Measurements from ENCODE around the gene COL5A1.

The COL5A1 gene

GRCh38 chr9:134641173-134641989, at the start of gene COL5A1:
Gene COL5A1 (plus strand): TSS chr9:134641803. CDS start chr9:134642188, 385 bp downstream.
- DNase-seq, result peak; percentile 74

- no peak for DNase-seq
These were observed 49.4 kb upstream of the COL5A1 start for GRCh38 chr9:134592018-134592818.

DNA sequence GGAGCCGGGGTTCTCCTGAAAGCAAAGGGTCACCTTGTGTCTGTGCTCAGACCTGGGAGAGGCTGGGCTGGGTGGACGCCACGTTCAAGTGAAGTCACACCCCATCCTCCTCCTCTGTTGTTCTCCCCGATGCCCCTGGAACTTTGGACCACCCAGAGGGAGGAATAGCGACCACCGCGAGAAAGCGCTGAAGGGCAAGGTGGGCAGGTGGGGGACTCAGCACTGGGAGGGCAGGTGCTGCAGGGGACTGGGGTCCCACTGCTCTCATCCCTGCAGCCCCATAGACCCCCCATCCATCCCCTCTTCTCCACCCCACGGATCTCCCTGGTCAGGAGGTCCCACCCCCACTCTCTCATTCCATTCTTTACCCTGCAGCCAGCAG, 48.8 kb upstream of the COL5A1 start:
- DNase-seq, result no peak

- no peak for DNase-seq
These were observed 48.1 kb upstream of the COL5A1 start for GRCh38 chr9:134593286-134594077.

DNA sequence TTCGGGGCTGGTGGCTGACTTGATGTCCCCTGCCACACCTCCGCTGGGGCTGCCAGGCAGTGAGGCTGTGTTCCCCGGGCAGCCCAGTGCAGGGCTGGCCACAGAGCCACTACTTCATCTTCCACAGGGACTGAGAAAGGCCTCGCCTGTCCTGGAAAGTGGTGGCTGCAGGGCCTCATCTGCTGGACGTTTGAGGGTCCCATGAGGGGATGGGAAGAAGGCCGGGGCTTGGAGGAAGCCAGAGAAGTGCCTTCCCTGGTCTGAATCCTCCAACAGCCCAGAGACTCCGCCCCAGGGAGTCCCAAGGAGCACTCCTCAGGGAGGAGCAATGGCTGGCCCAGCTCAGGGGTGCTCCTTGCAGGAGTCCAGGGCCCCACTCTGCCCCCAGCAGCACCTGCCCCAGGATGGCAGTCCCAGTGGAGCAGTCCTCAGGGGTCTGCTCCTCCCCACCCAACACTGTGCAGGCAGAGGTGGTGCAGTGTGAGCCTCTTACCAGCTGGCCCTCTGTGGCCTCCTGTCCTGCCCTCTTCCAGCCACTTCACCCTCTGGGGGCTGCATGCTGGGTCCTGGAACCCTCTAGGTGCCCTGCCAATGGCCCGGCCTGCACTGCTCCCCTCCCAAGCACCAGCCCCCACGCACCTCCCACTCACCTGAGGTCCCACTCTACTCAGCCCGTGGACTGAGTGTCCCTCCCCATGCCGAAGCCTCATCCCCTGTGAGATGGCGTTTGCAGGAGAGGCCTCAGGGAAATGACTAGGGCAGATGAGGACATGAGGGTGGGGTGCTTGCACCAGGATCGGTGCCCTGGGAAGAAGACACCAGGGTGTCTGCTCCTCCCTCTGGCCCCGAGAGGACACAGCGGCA, 47.3 kb upstream of the COL5A1 start:
- DNase-seq, result no peak

- no peak for DNase-seq
These were observed 46.6 kb upstream of the COL5A1 start for GRCh38 chr9:134595014-134595413.

GRCh38 chr9:134597041-134597913, 44.3 kb upstream of the COL5A1 start:
- DNase-seq, result no peak

GRCh38 chr9:134597957-134598883, 43.4 kb upstream of the COL5A1 start:
- no peak for DNase-seq

DNA sequence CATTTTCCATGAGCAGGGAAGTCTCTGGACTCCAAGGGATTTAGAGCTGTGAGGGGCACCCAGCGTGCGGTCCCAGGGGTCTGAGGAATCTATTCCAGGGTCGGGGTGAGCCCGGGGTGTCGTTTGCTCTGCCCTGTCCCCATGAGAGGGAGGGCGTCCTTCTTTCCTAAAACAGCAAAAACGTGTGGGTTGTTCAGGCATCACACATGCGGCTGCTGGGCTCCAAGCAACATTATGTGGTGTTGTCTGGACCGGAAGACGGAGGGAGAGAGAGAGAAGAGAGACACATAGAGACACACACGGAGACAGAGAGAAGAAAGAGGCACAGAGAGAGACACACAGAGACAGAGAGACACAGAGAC, 42.7 kb upstream of the COL5A1 start:
- no peak for DNase-seq

- no peak for DNase-seq
These were observed 41.2 kb upstream of the COL5A1 start for GRCh38 chr9:134600371-134600770.

GRCh38 chr9:134600836-134601638, 40.6 kb upstream of the COL5A1 start:
- no peak for DNase-seq

DNA sequence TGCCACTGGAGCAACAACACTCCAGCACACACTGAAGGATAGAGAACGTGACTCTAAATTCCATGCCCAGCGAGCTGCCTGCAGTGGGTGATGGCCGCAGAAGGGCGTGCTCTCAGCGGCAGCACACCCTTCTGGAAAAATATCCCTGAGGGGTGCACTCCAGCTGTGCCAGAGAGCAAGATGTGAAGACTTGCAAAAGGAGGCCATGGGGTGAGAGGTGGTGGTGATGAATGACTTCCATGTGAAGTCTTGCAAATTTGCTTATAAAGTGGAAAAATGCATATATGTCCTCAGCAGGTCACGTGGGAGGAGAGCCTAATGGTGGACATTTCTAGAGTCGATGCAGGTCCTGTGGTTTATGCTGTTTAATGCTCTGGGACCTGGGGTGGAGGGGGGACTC, 39.8 kb upstream of the COL5A1 start:
- DNase-seq, result no peak

DNA sequence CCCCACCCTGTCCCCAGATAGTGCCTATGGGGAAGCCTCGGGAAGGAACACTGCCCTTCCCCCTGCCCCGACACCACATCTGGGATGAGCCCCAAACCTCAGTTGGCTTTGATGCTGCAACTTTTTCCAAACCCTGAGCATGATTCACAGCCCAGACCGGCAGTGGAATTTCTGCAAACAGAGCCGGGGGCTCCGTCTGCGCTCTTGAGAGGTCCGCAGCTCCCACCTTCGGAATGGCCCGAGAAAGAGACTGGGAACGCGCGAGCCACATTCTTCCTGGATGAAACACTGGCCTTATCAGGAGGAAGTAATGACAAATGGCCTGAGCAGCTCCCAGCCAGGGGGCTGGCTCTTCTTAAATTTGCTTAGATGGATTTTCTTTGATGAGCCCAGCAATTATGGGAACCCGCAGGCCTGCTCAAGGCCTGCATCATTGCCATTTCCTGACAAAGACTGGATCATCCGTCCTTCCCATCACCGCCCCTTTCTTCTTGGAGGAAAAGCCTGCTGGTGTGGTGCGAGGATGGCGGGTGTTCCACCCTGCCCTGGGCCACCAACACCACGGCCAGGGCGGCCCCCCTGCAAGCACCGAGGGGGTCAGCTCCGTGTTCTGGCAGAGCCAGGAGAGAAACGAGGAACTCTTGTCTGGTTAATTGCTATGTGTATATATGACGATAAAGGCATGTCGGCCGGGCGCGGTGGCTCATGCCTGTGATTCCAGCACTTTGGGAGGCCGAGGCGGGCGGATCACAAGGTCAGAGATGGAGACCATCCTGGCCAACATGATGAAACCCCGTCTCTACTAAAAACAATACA, 38.8 kb upstream of the COL5A1 start:
- peak; percentile 61 for DNase-seq

- DNase-seq, result no peak
These were observed 36.8 kb upstream of the COL5A1 start for GRCh38 chr9:134604834-134605233.

DNA sequence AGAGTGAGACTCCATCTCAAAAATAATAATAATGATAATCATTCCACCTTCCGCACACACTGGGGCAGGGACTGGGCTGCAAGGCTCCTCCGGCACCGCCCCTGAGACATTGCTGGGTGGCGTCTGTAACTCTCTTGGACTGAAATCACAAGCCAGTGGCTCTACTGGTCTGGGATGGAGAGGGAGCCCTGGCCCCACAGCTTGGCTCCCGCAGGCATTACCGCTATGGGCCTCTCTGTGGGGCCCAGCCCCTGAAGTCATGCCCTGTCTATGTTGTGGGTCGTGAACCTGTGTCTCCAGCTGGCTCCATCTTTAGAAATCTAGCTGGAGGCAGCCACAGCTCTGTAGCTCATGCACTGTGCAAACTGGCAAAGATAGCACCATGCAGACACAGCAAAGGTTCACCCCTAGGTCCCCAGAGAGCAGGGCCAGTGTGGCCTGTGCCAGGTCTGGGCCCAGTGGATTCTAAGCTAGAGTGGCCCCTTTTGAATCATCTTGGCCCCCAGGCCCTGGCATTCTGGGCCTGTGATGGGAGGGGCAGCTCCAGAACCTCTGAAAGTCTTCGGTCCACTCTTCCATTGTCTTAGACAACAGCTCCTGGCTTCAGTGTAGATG, 36.1 kb upstream of the COL5A1 start:
- DNase-seq, result no peak

DNA sequence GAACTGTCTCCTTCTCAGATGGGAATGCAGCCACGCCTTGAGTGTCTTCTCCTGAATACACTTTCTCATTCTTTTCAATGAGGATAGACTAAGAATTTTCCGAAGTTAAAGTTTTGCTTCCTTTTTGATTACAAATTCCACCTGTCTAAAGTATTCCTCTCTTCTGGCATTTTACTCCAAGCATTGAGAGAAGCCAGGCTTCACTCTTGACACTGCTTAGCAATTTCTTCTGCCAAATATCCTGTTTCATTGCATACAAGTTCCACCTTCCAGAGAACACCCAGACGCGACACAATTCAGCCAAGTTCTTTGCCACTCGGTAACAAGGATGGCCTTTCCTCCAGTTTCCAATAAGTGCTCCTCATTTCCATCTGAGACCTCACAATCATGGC, 35.6 kb upstream of the COL5A1 start:
- no peak for DNase-seq

GRCh38 chr9:134606951-134607731, 34.5 kb upstream of the COL5A1 start:
- no peak for DNase-seq

Measured in GOT3 (cell line).